Measurements from ENCODE around the gene SLC25A29.

DNA sequence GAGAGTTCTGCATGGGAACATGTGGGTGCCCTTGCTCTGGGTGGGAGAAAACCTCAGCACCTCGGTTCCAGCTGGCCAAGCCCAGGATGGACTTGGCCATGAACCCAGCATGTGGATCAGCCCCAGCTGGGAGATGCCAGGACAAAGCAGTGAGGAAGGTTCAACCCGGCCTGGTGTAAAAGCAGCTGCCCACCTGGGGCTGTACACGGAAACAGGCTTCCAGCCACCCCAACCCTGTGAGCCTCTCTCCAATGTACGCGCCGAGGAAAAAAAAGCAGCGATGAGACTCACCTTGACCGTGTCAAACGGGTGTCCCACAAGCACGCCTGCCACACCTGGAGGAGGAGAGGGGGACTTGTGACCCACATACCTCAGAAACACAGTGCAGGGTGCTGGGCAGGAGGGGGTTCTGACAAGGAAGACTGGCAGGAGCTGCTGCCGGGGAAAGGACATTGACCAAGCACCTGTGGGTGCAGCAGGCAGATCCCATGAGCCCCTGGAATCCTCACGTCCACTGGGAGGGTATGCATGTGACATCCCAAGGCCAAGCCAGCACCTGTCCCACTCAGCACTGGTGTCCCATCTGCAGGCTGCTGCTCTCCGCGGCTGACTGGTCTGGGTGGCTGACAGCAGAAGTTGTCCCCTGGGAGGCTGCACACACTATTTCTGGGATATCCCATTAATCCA lies 7.5 kb downstream of the SLC25A29 start:
- TF ChIP-seq, protein P1, sequence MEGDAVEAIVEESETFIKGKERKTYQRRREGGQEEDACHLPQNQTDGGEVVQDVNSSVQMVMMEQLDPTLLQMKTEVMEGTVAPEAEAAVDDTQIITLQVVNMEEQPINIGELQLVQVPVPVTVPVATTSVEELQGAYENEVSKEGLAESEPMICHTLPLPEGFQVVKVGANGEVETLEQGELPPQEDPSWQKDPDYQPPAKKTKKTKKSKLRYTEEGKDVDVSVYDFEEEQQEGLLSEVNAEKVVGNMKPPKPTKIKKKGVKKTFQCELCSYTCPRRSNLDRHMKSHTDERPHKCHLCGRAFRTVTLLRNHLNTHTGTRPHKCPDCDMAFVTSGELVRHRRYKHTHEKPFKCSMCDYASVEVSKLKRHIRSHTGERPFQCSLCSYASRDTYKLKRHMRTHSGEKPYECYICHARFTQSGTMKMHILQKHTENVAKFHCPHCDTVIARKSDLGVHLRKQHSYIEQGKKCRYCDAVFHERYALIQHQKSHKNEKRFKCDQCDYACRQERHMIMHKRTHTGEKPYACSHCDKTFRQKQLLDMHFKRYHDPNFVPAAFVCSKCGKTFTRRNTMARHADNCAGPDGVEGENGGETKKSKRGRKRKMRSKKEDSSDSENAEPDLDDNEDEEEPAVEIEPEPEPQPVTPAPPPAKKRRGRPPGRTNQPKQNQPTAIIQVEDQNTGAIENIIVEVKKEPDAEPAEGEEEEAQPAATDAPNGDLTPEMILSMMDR (IDR thresholded peaks at IDR 0.05), result no peak
- no peak for TF ChIP-seq POLR2A (IDR thresholded peaks at IDR 0.05)
- TF ChIP-seq POLR2AphosphoS5 (IDR thresholded peaks at IDR 0.05), result no peak

Data from breast epithelium (tissue), 3 donors.